Measurements from ENCODE around the gene FBLN2.
"Not testable (repeated sequence)": the region's sequence is repeated elsewhere in the genome, so short reads cannot be mapped to it uniquely, and the experiment has no call there.

Gene FBLN2

GRCh38 chr3:13514639-13515435 is 34.1 kb upstream of the FBLN2 start:
- DNase-seq, result no peak

GRCh38 chr3:13515786-13516759 is 32.9 kb upstream of the FBLN2 start:
- no peak for DNase-seq

GRCh38 chr3:13516760-13517135 is 32.2 kb upstream of the FBLN2 start:
- no peak for DNase-seq

GRCh38 chr3:13517253-13517977 is 31.5 kb upstream of the FBLN2 start:
- DNase-seq, result no peak

DNA sequence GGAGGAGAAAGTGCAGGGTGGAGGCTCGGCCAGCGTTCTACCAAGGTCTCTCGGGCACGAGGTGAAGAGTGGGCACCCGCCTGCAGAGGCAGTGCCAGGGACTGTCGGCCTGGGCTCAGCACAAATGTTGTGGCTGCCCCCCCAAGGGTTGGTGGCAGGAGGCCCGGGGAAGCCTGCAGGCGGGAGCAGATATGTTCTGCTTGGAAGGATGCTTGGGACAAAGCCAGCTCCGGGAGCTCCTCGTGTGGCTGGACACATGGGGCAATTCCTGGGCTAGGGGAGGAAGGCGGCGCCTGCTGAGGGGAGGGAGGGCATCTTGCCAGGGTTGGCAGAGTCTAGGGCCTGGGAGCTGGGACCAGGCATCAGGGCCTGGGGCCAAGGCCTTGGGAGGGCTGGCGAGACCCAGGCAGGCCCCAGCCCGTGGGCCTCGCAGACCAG is 30.4 kb upstream of the FBLN2 start:
- no peak for DNase-seq

GRCh38 chr3:13519006-13519791 is 29.7 kb upstream of the FBLN2 start:
- DNase-seq, result no peak

DNA sequence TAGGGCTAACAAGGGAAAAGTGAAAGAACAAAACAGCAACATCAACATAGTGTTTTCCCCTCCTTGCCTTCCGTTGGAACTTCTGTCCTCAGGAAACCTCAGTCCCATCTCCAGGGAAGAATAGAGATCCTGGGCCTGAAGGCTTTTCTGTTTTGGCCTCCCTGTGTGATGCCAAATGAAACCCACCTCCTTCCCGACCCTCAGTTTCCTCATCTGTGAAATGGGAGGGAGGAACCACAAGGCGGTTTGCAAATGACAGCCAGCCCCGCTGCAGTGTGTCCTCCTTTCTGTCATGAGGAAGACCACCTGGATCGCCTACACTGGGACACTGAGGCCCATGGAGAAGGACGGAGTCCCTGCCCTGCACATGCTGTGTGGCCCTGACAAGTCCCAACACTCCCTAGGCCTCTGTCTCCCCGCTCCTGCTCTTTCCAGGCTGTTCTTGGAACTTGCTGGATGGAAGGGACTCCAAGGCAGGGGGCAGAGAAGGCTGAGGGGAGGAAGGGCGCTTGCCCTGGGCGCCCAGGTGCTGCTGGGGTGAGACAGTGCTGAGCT is 28.5 kb upstream of the FBLN2 start:
- DNase-seq, result no peak

DNA sequence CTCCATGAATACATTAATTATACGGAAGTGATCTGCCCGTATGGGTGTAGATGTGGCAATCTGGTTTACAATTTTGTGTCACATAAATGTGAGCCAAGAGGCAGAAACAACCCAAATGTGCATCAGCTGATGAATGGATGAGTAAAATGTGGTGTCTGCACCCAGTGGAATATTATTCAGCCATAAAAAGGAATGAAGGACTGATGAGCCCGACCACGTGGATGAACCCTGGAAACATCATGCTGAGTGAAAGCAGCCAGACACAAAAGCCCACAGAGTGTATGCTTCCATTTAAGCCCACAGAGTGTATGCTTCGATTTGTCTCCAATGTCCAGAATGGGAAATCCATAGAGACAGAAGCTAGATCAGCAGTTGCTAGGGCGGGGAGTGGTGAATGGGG is 27.6 kb upstream of the FBLN2 start:
- no peak for DNase-seq

DNA sequence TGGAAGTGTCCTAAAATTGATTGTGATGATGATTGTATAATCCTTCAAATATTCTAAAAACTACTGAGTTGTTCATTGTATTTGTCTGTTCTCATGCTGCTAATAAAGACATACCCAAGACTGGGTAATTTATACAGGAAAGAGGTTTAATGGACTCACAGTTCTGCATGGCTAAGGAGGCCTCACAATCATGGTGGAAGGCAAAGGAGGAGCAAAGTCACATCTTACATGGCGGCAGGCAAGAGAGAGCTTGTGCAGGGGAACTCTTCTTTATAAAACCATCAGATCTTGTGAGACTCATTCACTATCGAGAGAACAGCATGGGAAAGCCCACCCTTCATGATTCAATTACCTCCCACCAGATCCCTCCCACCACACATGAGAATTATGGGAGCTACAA is 27.2 kb upstream of the FBLN2 start:
- not testable (repeated sequence) for DNase-seq

DNA sequence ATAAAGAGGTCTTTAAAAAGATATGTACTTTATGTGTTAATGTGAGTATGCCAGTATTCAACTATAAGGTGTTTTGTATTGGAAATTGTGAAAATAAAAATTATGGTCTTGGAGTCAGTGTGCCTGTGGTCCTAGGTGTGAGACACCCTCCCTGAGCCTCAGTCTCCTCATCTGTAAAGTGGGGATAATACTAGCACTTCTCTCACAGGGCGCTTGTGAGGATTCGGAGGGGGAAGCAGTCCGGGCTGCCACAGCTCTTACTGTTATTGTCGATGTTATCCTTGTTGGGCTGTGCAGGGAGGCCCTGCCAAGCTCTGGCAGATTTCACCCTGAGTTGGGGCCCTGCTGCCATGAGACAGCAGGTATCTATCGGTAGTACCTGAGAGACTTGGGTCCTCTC is 26.7 kb upstream of the FBLN2 start:
- no peak for DNase-seq

DNA sequence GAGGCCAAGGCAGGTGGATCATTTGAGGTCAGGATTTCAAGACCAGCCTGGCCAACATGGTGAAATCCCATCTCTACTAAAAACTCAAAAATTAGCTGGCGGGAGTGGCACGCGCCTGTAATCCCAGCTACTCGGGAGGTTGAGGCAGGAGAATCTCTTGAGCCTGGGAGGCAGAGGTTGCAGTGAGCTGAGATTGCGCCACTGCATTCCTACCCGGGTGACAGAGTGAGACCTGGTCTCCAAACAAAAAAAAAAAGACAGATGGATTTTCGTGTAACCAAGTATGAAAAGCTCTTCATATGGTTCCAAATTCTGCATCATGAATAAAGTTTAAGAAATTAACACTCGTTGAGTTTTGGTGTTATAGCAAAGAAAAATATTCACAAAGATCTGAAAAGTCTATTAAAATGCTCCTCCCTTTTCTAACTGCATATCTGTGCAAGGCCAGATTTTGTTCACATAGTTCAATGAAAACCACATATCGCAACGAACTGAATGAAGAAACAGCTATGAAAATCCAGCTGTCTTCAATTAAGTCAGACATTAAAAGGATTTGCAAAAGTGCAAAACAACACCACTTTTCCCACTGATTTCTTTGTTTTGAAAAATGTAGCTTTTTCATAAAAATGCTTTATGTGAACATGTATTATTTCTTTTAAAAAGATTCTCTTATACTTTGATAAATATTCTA is 23.8 kb upstream of the FBLN2 start:
- DNase-seq, result no peak

DNA sequence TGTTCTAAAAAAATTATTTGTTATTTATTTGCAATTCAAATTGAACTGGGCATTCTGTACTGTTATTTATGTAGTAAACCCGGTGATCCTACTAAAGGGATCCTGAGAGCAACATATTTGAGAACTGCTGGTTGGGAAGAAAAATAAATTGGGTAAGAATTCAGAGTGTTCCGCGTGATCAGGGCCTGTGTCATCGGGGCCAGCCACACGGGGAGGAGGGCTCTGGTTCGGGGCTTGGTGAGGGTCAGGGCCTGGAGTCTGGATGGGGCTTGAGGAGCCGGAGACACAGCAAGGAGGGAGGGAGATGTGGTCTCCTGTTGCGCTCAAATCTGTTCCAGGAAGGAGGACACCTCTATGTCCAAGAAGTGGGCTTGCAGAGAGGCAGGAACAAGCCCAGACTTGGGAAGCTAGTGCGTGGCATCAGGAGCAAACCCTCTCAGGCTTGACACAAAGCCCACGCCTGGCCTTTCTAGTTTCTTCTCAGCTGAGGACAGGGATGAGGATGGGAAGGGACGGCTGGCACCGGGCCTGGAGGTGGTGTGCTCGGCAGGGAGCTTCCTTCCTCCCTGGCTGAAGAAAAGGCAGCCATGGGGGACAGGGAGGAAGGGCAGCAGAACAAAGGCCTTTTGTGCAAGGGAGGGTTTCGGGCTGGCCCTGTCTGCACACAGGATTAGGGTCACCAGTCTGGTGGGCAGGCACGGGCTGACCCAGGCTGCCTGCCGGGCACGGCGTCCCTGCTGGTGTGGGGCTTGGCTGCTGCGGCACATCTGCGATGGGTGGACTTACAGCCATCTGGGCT is 22.9 kb upstream of the FBLN2 start:
- DNase-seq, result no peak

DNA sequence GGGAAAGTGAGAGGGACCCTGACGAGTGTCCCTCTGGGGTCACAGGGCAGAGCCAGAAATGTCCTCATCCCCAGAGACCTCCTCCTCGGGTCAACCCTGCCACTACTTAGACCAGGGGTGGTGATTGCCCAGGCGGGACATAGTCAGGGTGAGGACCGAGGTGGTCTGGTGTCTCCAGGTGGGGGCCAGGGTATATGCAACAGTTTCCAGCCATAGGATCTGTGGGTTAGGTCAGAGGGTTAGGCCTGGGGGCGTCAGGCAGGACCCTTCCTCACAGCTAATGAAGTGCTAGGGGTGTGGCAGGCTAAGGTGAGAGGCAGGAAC is 22.3 kb upstream of the FBLN2 start:
- no peak for DNase-seq

DNA sequence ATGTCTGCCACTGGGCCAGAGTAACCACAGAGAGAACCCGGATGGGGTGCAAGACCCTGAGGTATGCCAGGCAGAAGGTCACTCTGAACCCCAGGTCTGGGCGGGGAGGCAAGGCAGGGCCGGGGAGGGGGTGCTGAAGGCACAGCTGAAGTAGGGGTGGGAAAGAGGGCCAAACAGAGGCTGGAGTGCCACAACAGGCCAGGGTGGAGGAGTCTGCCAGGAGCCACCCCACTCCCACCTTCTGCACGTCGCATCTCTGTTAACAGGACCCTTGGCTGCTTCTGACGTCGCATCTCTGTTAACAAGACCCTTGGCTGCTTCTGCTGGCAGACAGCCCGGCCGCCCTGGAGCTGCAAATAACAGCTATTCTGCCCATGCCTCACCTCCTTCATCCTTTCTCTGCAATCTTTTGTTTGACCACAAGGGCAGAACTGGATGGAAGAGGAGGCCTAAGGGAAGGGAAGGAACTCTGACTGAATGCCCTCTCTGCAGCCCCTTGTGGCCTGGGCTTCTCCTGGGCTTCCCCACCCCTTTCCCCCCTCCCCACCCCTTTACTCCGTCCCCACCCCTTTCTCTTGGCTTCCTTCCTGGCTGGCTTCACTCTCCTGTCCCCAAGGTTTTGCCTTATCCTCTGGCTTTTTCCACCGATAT is 20.6 kb upstream of the FBLN2 start:
- DNase-seq, result no peak

- no peak for DNase-seq
Observed at GRCh38 chr3:13529196-13530112, 19.5 kb upstream of the FBLN2 start.

DNA sequence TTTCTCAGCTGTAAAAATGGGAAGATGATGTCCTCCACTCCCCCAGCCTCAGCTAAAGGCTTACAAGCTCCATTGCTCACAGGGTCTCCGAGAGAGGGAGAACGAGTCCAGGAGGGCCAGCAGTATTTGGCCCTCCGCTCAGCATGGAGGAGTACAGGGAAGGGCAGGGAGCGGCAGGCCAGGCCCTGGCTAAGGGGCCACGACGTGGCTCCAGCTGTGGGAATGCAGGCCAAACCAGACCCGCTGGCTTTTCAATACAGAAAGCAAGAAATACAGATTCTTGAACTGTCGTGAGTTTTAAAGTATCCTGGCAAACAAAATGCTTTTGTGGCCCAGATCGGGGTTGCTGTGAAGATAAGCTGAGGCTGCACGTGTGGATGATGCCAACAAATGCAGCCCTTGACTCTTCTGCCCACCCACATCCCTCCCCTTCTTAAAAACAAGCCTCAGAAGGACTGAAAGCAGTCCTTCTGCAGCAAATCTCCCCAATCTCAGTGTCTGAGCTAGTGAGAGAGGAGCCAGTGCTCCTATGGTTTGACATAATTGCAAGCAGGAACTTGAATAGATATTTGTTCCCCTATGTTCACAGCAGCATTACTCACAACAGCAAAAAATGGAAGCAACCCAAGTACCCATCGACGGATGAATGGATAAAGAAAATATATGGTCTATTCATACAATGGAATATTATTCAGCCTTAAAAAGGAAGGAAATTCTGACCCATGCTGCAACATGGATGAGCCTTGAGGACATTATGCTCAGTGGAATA is 18.5 kb upstream of the FBLN2 start:
- DNase-seq, result no peak

- DNase-seq, result no peak
Observed at GRCh38 chr3:13532085-13532484, 16.8 kb upstream of the FBLN2 start.

- DNase-seq, result no peak
Observed at GRCh38 chr3:13532631-13533030, 16.3 kb upstream of the FBLN2 start.

Measured in NCI-H1048 (cell line).